Heart left ventricle (tissue), 16 donors: ENCODE data around the gene EFNA5. TPM values are rescaled to one million over a fixed set of nuclear protein-coding genes. Genes with fewer than 3 reads are reported as not detected.
A peak's percentile ranks its signal among the peaks of the same experiment; 100 is the strongest.

Experiments
- ATAC-seq, 4 donors: fragments of 200-7000 bp; cut with Tn5 transposase; one replicate each; pipeline ENCODE4 v1.9.1; 2020 to 2022; ENCODE audit warnings: moderate library complexity in 4 of 4, mild to moderate bottlenecking in 3 of 4, moderate number of reproducible peaks in 1 of 4
- DNase-seq, 5 donors: peaks; one replicate each; pipeline ENCODE4 v3.0.0-alpha.2; 2020
- H3K27ac ChIP-seq, 12 donors: fragments of 200-600 bp; sonication (generic) in 4 of 12; one replicate each; pipeline versions ENCODE4 v1.5.0 to v1.8.0; 2016 to 2022; ENCODE audit warnings: mild to moderate bottlenecking in 2 of 12
- H3K27me3 ChIP-seq, 9 donors: fragments of 200-600 bp; sonication (generic) in 2 of 9; one replicate each; pipeline versions ENCODE4 v1.5.1 to v1.8.0; 2016 to 2022; ENCODE audit warnings: mild to moderate bottlenecking in 3 of 9
- H3K36me3 ChIP-seq, 9 donors: fragments of 200-600 bp; sonication (generic) in 2 of 9; one replicate each; pipeline versions ENCODE4 v1.5.0 to v1.8.0; 2018 to 2022; ENCODE audit warnings: mild to moderate bottlenecking in 2 of 9
- H3K4me1 ChIP-seq, 12 donors: fragments of 200-600 bp; sonication (generic) in 4 of 12; one replicate each; pipeline versions ENCODE4 v1.5.0 to v1.8.0; 2016 to 2022; ENCODE audit warnings: mild to moderate bottlenecking in 3 of 12
- H3K4me3 ChIP-seq, 12 donors: fragments of 200-600 bp; sonication (generic) in 4 of 12; one replicate each; pipeline versions ENCODE4 v1.5.0 to v1.8.0; 2017 to 2022; ENCODE audit warnings: mild to moderate bottlenecking in 9 of 12, moderate library complexity in 4 of 12
- H3K9me3 ChIP-seq, 12 donors: fragments of 200-600 bp; sonication (generic) in 4 of 12; one replicate each; pipeline versions ENCODE4 v1.5.0 to v1.8.0; 2016 to 2022; ENCODE audit warnings: mild to moderate bottlenecking in 1 of 12
- CTCF ChIP-seq, 12 donors: fragments of 200-600 bp; sonication (generic) in 4 of 12; IDR thresholded peaks; one replicate each; pipeline versions ENCODE4 v1.5.0 to v1.8.0; 2018 to 2022; ENCODE audit warnings: antibody characterized with exemption in 12 of 12, mild to moderate bottlenecking in 5 of 12
- POLR2A ChIP-seq, 2 donors: fragments of 450-650 bp; IDR thresholded peaks; one replicate each; pipeline ENCODE4 v1.6.1; 2017; ENCODE audit warnings: antibody characterized with exemption in 2 of 2, mild to moderate bottlenecking in 2 of 2, moderate library complexity in 2 of 2
- WGBS, 4 donors: extraction: QIAGEN DNeasy Blood & Tissue Kit in 2 of 4; methylation state at CpG; one replicate each; pipeline versions ENCODE4 v1.1.5 to v1.1.7; 2013 to 2018; 5-methylcytosine and 5-hydroxymethylcytosine counted together
- intact Hi-C, 10 donors: fragments of 100-400 bp; cut with DNase I; formaldehyde crosslinking; loops; one replicate each; pipeline versions ENCODE4 v1.11.1 to v1.14.2; 2022
- polyA plus RNA-seq, 2 donors: library from polyadenylated mRNA; stranded (reverse); fragments of 200-250 nt; gene quantifications; one replicate each; pipeline ENCODE4 v1.2.3, GENCODE V29; 2013
- total RNA-seq, 9 donors: library from RNA; depleted of rRNA in 2 of 9; stranded (reverse); fragments of >200 nt in 2 of 9; fragmentation: NEBNext Ultra II Directional in 3 of 9; extraction: Animal tissue kit (Norgen Biotek cat#: 25700) in 3 of 9; gene quantifications; one replicate each; pipeline versions ENCODE4 v1.1.0 to v1.2.4, GENCODE V29; 2016 to 2023
- donor health status: ischemic (EF 13 %, LVEDD 7.1; RV severe dilation, severe dysfunction).
- donor health status: healthy with polysubstance abuse.
- donor health status: DM: no; HTN: yes; CAD: no.
- donor health status: DM: no; HTN: no; CAD: no.
- donor health status: ischemic (EF 25% LVEDD 6.9; RV normal size, moderate dysfunction).
- donor health status: ischemic (EF 25% LVEDD 5.7; RV mildly dilated, moderate dysfunction).
- donor health status: healthy.
- donor health status: DM: yes; HTN: yes; CAD: no.
- donor health status: ischemic (EF 35%, LVEDD 5.7; RV mildly dilated, moderate dysfunction).
- donor health status: nonischemic (EF 11% LVEDD 7.7; RV severe dilation, severe dysfunction).
- donor health status: DM: yes; HTN: yes; CAD: no.
- donor health status: PGD.
- donor health status: ischemic (EF 29% LVEDD 5.4; RV normal size, mild dysfunction).
- donor health status: nonischemic (EF 23%, LVEDD 6.1; RV moderate dilation, normal function).

The EFNA5 gene
- total and polyA plus RNA-seq, 11 donors, result 6.1 to 58.4 (median 28.3) TPM

GRCh38 chr5:107542831-107543231 lies 127.9 kb downstream of the EFNA5 start:
- H3K27ac ChIP-seq, result peak overlapping the region in 11 of 12 donors; percentile 42 to 84 (median 68)
- no peaks in the 10 kb centered on the region for H3K9me3 ChIP-seq
- no peak for TF ChIP-seq CTCF (IDR thresholded peaks at IDR 0.05)
- no peak for TF ChIP-seq POLR2A (IDR thresholded peaks at IDR 0.05)
- DNase-seq, result peak; percentile 62 to 87 (median 75)
- no peaks in the 10 kb centered on the region for H3K27me3 ChIP-seq
- H3K4me3 ChIP-seq, result peak overlapping the region in 3 of 12 donors; percentile 7 to 26 (median 18)
- ATAC-seq, result peak; percentile 90 to 96 (median 94)
- peaks cover 0 to 48% (median 6%) of the 10 kb centered on the region in 12 donors for H3K4me1 ChIP-seq
- 26 to 37% (median 33%) methylated on average over 7 of the region's 7 CpGs for whole genome bisulfite sequencing, 4 donors
- no peaks in the 10 kb centered on the region for H3K36me3 ChIP-seq
- intact Hi-C loops, result loop anchor here in 2 of 10 donors (10.0 kb wide), 2 partner anchors 138 to 158 kb away; no protein-coding TSS in a partner anchor

GRCh38 chr5:107542428-107542827 lies 128.3 kb downstream of the EFNA5 start:
- H3K36me3 ChIP-seq, result no peaks in the 10 kb centered on the region
- peak; percentile 38 to 76 (median 62) for ATAC-seq
- H3K4me1 ChIP-seq, result peaks cover 0 to 48% (median 6%) of the 10 kb centered on the region in 12 donors
- peak overlapping the region in 3 of 12 donors; percentile 7 to 26 (median 18) for H3K4me3 ChIP-seq
- peak; percentile 36 to 88 (median 65) for DNase-seq
- H3K27me3 ChIP-seq, result no peaks in the 10 kb centered on the region
- WGBS, 4 donors, result 14 to 21% (median 17%) methylated on average over 4 of the region's 4 CpGs
- no peaks in the 10 kb centered on the region for H3K9me3 ChIP-seq
- intact Hi-C loops, result loop anchor here in 2 of 10 donors (10.0 kb wide), 2 partner anchors 138 to 158 kb away; no protein-coding TSS in a partner anchor
- no peak for TF ChIP-seq CTCF (IDR thresholded peaks at IDR 0.05)
- no peak for TF ChIP-seq POLR2A (IDR thresholded peaks at IDR 0.05)
- H3K27ac ChIP-seq, result peak overlapping the region; percentile 9 to 84 (median 71)

GRCh38 chr5:107541400-107541799 lies 129.3 kb downstream of the EFNA5 start:
- intact Hi-C loops, result loop anchor here in 2 of 10 donors (10.0 kb wide), 2 partner anchors 137 to 157 kb away; no protein-coding TSS in a partner anchor
- ATAC-seq (no peak), DNase-seq (no peak)
- H3K4me1 ChIP-seq, result peaks cover 0 to 48% (median 6%) of the 10 kb centered on the region in 12 donors
- H3K27ac ChIP-seq, result peak overlapping the region in 5 of 12 donors; percentile 47 to 84 (median 68)
- H3K27me3 ChIP-seq, result no peaks in the 10 kb centered on the region
- no peaks in the 10 kb centered on the region for H3K9me3 ChIP-seq
- H3K36me3 ChIP-seq, result no peaks in the 10 kb centered on the region
- 85 to 91% (median 87%) methylated on average over 1 of the region's 1 CpG for WGBS, 4 donors
- no peak for TF ChIP-seq POLR2A (IDR thresholded peaks at IDR 0.05)
- TF ChIP-seq CTCF (IDR thresholded peaks at IDR 0.05), result no peak
- H3K4me3 ChIP-seq, result no peak overlapping the region

GRCh38 chr5:107539726-107540330 lies 130.9 kb downstream of the EFNA5 start:
- H3K27ac ChIP-seq, result peak overlapping the region in 8 of 12 donors; percentile 38 to 72 (median 58)
- intact Hi-C loops, result loop anchor here in 2 of 10 donors (10.0 kb wide), 2 partner anchors 135 to 155 kb away; no protein-coding TSS in a partner anchor

More at GRCh38 chr5:107539726-107540330, 130.9 kb downstream of the EFNA5 start:
- WGBS, 4 donors, result 86 to 90% (median 87%) methylated on average over 4 of the region's 4 CpGs
- TF ChIP-seq POLR2A (IDR thresholded peaks at IDR 0.05), result no peak
- Histone ChIP-seq H3K9me3 (no peaks in the 10 kb centered on the region), H3K4me3 (no peak overlapping the region), H3K36me3 (no peaks in the 10 kb centered on the region), H3K27me3 (no peaks in the 10 kb centered on the region), H3K4me1 (peaks cover 0 to 47% (median 7%) of the 10 kb centered on the region in 12 donors)
- DNase-seq (no peak), ATAC-seq (no peak)
